ACHN (cell line): ENCODE data around the gene SPRED2.

Experiments used
- DNase-seq: peaks from one replicate; pipeline ENCODE4 v3.0.0-alpha.2; 2015
- in situ Hi-C: cut with HindIII; loops from 2 replicates; pipeline ENCODE4 v1.10.0; 2017; ENCODE audit warnings: low sequenced_read_pairs, low pct_ligation_motif_present, low pct_unique_long_range_greater_than_20kb

SPRED2 gene, protein sequence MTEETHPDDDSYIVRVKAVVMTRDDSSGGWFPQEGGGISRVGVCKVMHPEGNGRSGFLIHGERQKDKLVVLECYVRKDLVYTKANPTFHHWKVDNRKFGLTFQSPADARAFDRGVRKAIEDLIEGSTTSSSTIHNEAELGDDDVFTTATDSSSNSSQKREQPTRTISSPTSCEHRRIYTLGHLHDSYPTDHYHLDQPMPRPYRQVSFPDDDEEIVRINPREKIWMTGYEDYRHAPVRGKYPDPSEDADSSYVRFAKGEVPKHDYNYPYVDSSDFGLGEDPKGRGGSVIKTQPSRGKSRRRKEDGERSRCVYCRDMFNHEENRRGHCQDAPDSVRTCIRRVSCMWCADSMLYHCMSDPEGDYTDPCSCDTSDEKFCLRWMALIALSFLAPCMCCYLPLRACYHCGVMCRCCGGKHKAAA

DNA sequence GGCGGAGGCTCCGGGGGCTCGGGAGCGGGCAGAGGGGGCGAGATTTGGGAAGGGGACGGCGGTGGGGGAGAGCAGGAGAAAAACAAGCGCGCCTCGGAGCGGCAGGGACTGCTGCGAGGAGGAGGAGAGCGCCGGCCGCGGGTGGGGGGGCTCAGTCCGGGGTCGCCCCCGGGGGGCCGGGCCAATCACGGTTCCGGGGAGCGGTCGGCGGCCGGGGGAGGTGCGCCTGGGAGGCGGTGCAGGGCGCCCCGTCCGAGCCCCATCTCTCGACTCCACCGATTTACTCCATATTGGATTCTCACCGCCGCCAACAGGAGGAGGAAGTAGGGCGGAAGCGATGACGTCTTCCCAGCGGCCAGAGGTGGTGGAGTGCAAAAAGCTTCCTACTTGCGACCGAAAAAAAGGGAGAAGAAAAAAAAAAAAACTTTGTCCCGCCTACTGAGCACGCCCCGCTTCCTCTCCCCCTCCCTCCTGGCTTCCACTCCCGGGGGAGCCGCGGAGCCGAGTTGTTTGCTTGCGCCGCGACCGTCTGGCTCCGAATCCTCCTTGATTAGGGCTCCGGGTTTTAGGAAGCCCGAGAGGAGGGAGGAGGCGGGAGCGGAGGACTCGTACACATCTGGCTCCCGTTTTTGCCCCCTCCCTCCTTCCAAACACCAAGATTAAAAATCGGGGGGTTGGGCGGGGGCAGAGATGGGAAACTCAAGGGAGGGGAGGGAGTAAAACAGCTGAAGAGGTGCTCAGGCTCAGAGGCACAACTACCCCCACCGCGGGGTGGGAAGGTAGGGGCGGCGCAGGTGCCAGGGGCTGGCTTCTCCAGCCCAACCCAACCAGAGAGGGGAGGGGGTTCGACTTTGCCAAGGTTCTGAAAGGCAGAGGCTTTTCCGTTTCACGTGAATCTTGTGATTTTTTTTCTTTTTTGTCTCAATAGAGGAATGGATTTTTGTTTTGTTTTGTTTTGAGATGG is at the start of gene SPRED2:
Gene SPRED2, minus strand, starts transcription at position 373 of the 964 bp plus-strand sequence. CDS start 612 bp downstream, outside the sequence.
- DNase-seq, result peak; percentile 95
- in situ Hi-C loops, result no loop called here

DNA sequence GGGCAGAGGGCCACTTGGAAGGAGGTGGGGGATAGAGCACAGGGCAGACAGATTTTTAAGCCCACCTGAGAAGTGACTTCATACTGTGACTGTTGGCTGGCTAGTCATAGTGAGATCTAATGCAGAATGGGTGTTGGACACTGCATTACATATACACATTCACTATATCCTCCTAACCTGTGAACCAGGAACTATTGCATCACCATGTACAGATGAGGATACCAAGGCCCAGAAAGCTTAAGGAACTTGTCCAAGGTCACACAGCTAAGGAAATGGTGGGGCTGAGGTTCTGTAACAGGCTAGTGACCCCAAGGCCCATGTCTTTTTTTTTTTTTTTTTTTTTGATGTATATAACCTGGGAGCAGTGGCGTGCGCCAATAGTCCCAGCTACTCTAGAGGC is 49.6 kb upstream of the SPRED2 start:
- no peak for DNase-seq
- in situ Hi-C loops, result no loop called here

DNA sequence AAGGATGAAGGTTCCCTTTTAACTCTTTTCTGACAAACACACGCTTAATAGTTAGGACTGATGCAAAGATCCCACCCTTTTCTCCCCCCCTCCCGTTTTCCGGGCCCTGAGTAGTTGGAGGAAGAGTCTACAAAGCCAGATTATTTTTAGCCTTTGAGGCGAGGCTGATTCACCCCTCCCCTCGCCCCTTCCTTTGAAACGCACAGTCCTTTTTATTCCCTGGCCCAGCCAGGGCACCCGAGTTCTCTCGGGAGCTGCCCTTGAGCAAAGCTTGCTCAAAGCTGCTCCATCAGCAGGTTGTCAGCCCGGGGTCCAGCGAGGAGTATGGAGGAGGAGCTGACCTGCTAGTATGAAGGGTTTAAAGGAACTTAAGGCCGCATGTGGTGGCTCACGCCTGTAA is 47.1 kb upstream of the SPRED2 start:
- in situ Hi-C loops, result no loop called here
- no peak for DNase-seq

DNA sequence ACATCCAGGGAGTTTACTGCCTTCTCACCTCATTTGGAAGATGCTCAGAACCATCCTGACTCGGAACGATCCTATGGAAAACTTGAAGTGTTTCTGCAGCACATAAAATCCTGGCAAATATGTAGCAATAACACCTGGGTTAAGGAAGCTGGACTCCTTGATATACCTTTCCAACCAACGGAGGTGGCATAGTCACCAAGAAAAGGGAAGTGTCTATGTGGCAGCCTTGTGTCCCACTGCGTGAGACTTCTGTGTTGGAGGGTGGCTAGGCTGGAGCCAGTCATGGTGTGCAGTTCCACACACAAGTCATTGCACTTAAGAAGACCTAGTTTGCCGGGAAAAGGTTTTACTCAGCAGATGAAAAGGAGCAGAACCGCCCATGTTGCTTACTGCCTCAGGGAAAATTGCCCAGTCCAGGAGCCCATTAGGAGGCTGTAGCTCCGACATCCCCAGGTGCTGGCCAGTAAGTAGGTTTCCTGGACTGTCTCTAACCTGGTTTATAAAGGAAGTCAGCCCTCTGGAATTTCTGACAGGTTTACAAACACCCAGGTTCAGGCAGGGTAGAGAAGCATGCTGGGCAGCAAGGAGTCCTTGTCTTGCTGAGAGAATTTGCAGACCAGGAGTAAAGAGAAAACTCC is 46.2 kb upstream of the SPRED2 start:
- in situ Hi-C loops, result no loop called here

DNA sequence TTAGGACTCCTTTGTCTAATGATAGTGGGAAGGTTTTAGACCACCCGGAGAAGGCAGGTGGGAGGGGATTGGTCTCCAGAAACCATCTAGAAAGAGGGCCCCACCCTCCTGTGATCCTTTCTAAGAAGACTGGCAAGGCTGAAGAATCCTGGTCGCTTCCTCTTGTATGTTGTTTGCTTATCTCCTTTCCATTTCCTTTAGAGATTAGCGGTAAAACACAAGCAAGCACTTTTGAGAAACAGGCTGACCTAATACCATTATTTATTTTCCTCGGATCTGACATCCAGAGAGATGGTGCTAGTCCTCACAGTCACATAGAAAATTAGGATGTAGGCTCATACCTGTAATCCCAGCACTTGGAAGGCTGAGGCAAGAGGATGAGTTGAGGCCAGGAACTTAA is 45.2 kb upstream of the SPRED2 start:
- DNase-seq, result no peak
- in situ Hi-C loops, result no loop called here

More for the DNA sequence above, 46.2 kb upstream of the SPRED2 start:
- no peak for DNase-seq

DNA sequence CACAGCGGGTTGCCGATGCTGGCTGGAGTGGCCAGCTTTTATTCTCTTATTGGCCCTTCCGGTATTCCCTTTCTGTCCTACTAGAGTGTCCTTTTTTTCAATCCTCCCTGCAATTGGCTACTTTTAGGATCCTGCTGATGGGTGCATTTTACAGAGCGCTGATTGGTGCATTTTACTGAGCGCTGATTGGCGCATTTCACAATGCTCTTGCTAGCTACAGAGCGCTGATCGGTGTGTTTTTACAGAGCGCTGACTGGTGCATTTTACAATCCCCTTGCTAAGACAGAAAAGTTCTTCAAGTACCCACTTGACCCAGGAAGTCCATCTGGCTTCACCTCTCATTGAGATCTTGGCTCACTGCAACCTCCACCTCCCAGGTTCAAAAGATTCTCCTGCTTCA is 44.4 kb upstream of the SPRED2 start:
- DNase-seq, result no peak
- in situ Hi-C loops, result no loop called here

DNA sequence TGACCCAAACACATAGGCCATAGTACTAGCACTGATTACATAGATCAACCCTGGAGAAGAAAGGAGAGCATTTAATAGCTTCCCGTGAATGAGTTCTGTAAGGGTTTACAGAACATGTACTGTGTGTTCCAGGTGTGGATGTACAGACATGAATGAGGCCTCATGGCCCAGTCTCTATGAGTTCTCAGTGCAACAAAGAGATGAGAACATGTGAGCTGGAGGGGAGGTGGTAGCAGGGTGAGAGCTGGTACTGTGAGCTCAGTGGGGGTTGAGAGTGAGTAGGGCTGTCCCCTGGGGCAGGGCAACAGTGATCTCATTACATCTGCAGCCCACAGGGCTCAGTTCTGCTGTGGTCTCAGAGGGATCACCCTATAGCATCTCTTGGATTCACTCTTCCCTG is 42.6 kb upstream of the SPRED2 start:
- no peak for DNase-seq
- in situ Hi-C loops, result no loop called here

DNA sequence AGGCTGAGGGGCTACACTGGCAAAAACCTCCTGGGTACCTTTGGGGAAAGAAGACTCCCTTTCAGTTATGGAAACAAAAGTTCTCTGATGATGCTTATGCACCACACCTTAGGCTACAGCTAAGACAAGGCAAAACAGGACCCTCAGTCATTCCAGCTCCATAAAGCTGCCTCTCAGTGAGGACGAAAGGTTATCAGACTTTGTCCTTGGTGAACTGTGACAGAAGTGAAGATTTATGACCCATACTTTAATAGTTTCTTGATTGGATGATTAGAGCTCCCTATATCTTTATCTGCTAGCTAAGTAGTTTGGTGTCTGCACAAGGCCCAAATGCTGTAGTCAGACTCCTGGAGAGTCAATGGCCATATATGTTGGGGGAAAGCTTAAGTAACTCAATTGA is 40.6 kb upstream of the SPRED2 start:
- no peak for DNase-seq
- in situ Hi-C loops, result no loop called here

DNA sequence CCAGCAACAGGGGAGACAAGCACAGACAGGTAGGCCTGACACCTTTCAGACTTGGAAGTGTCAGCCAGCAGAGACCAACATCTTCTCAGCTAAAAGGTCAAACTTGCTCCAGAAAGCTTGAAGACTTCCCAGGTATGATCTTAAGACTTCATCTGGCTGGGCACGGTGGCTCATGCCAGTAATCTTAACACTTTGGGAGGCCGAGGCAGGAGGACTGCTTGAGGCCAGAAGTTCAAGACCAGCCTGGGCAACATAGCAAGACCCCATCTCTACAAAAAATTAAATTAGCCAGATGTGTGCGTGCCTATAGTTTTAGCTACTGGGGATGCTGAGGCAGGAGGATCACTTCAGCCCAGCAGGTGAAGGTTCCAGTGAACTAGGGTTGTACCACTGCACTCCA is 39.0 kb upstream of the SPRED2 start:
- in situ Hi-C loops, result no loop called here
- no peak for DNase-seq

DNA sequence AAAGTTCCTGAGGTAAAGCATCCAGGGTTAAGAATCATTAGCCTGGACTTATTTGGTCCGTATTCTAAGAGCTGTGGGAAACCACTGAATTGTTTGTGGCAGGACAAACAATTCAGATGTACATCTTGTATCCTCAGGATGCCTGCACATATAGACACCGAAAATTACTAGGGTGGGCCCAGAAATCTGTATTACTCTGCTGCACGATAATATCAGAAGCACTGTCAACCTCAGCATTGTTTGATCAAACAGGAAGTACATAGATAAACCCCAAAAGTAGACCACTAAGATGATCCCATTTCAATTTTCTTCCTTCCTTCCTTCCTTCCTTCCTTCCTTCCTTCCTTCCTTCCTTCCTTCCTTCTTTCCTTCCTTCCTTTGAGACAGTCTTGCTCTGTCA is 34.2 kb upstream of the SPRED2 start:
- in situ Hi-C loops, result no loop called here
- no peak for DNase-seq

DNA sequence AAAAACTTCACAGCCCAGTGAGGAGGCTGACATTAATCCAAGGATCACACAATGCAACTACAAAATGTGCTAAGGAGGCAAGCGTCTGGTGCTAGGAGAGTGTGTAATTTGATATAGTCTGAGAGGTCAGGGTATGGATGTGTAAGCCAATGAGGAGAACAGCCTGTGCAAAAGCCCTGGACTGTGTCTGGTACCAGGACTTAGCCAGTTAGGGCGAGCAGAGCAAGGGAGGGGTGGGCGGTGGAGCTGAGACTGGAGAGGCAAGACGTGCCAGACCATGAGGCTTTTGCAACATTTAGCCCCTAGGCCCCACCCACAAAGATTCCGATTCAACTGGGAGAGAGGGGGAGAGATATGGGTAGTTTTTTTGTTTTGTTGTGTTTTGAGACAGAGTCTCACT is 33.5 kb upstream of the SPRED2 start:
- no peak for DNase-seq
- in situ Hi-C loops, result no loop called here

DNA sequence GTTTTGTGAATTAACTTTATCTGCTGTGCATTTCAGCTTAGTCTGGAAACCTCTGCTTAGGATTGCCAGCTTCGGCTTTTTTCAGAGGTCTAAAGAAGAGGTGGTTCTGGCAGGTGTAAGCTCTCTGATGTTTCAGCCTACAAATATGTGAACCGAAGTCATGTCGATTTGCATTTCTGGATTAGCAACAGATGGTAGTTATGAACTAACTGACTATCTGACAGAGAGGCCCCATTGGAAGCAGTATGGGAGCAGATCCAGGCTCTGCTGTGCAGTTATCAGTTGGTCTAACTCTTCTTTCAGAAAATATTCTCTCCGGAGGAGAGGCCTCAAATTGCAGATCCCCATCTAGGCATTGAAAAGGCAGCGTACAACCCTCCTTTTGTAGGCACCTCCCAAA is 32.7 kb upstream of the SPRED2 start:
- DNase-seq, result no peak
- in situ Hi-C loops, result no loop called here

DNA sequence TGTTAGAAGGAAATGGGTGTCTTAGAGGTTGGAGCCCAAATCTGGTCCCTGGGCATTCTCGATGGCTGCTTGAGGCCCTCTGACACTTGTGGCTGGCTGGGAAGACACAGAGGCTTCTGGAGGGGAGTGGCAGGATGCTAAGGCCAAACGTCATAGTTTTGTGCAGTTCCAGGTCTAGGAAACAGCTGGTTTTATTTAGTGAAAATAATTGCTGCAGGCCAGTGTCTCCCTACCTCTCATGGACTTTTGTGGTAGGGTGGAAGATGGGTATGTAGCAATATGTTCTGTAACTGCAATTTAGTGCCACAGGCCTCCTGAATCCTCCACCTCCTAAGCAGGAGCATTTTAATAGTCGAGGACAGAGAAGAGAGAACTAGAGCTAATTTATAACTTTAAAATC is 32.2 kb upstream of the SPRED2 start:
- no peak for DNase-seq
- in situ Hi-C loops, result no loop called here

DNA sequence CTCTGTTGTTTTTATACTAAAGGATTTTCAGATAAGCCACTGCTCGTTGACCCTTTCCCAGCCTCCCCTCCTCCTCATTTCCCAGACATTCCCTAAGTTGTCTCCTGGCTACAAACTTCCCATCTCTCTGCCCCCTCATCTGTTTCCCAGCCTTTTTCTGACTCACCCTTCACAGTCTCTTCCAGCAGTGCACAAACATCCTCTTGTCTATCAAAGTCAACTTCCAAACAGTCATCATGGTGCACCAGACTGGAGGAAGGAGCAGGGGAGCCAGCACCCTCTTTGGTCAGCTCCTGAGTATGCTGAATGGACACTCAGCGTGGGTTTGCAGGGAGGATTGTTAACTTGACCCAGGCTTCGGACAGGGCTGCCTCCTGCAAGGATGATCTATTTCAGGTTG is 26.6 kb upstream of the SPRED2 start:
- DNase-seq, result no peak
- in situ Hi-C loops, result no loop called here

DNA sequence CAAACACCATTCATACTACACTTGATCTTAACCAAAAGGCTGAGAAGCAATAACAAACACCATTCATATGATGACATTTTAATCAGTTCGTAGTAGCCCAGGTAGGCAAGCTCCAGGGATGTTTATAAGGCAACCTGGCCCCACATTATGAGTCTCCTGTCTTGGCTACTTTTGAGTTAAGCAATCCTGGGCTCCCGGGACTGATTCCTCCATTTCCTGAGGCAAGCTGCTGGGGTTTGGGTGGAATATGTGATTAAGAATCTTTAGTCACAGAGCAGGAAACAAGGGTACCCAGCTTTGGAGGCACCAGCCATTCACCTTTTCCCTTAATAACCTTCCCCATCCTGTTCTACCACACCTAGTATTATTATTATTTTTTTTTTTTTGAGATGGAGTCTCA is 24.5 kb upstream of the SPRED2 start:
- DNase-seq, result no peak
- in situ Hi-C loops, result no loop called here

DNA sequence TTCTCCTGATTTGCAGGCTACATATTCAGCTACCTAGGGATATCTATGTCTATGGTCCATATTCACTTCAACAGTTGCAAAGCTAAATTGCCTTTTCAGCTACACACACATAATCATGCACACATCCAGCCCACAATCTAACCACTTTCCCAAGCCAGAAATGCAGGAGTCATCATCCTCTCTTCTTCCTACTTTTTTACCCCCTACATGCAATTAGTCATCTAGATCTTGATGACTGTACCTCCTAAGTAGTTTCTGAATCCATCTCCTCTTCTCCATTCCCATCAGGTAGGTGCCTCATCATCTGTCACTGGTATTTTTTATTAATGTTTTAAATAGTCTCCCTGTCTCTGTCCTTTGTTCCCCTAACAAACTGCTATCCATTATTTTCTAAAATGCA is 23.7 kb upstream of the SPRED2 start:
- peak; percentile 45 for DNase-seq
- in situ Hi-C loops, result no loop called here

DNA sequence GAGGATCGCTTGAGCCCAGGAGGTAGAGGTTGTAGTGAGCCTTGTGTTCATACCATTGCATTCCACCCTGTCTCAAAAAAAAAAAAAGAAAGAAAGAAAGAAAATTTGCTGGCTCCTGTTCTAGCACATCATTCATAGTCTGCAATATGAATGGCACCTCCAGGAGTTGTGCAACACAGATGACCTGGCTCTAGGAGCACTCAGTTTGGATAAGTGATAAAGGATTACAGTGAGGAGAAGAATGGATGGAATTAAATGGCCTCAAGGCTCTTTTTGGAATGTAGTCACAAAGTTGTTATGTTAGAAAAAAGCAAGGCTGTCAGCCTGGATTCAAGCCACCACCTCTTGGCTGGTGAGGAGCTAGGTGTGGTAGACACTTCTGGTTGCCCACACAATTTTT is 21.5 kb upstream of the SPRED2 start:
- DNase-seq, result no peak
- in situ Hi-C loops, result no loop called here

DNA sequence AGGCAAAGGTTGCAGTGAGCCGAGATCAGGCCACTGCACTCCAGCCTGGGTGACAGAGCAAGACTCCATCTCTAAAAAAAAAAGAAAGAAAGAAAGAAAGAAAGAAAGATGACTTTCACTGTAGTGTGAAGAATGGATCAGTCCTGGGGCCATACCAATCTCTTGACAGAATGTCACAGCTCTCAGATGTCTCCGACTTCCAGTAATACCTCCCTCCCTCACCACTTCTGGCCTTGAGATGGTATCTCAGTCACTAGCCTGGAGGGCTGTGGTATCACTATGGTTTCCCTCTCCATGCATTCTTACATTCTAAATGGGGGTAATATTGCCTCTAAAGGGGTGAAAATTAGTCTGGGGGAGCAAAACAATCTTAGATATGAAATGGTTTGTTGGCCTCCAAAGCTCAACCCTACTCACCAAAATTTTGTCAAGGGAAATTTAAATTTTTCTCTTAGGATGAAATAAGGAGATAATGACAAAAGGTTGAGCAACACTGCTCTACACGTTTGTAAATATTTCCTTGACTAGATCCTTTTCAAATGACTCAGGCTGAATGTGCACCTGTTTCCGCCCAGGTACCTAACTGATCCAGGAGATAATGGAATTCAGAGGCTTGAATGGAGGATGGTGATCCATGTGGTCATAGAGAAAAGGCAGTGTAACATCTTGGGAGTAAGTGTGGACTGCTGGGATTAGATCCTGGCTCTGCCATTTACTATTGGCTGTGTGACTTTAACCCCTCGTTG is 19.9 kb upstream of the SPRED2 start:
- in situ Hi-C loops, result no loop called here
- no peak for DNase-seq

DNA sequence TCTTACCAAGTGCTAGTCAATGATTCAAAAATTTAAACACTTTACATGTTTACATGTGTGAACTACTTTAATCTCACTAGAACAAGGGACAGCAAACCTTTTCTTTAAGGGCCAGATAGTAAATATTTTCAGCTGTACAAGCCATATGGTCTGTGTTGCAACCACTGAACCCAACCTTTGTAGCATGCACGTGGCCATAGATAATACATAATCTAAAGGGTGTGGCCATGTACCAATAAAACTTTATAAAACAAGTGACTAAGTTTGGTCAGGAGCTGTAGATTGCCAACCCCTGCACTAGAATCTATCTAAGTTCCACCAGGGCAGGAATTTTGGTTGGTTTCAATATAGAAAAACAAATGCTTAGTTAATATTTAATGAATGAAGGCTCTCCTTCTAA is 18.4 kb upstream of the SPRED2 start:
- in situ Hi-C loops, result no loop called here
- no peak for DNase-seq
